CD8-positive, alpha-beta memory T cell (primary cell): ENCODE results near the gene GJD3. TPM values are rescaled to one million over a fixed set of nuclear protein-coding genes. Genes with fewer than 3 reads are reported as not detected.
"Not testable (repeated sequence)": the region's sequence is repeated elsewhere in the genome, so short reads cannot be mapped to it uniquely, and the experiment has no call there.

Source experiments
- CTCF ChIA-PET: fragments of 350-600 bp; sonication (Branson Sonifier 250); formaldehyde crosslinking; loops from one replicate; lab custom pipeline; 2021; ENCODE audit warnings: antibody characterized with exemption; lab: Charles Lee
- POLR2A ChIA-PET: fragments of 350-600 bp; sonication (Branson Sonifier 250); formaldehyde crosslinking; loops from one replicate; lab custom pipeline; 2021; ENCODE audit warnings: antibody characterized with exemption; lab: Charles Lee
- DNase-seq, 5 donors: peaks; one replicate each; pipeline versions ENCODE4 v3.0.0 to v3.0.0-alpha.2; 2020 to 2022; ENCODE audit warnings: mixed read lengths in 1 of 5
- H3K27ac ChIP-seq: one replicate; pipeline ENCODE4 v1.7.0; 2013; ENCODE audit warnings: low read depth, mild to moderate bottlenecking, low read length, moderate library complexity
- H3K27me3 ChIP-seq: 2 replicates; pipeline ENCODE4 v1.7.0; 2013; ENCODE audit warnings: low read length, mild to moderate bottlenecking; ENCODE audit not compliant: insufficient read depth, poor library complexity, severe bottlenecking
- H3K36me3 ChIP-seq: 2 replicates; pipeline ENCODE4 v1.7.0; 2013; ENCODE audit warnings: mild to moderate bottlenecking, low read length, moderate library complexity; ENCODE audit not compliant: insufficient read depth
- H3K4me1 ChIP-seq: 2 replicates; pipeline ENCODE4 v1.7.0; 2013; ENCODE audit warnings: mild to moderate bottlenecking, low read length, moderate library complexity; ENCODE audit not compliant: insufficient read depth
- H3K4me3 ChIP-seq: 2 replicates; pipeline ENCODE4 v1.7.0; 2013; ENCODE audit warnings: mild to moderate bottlenecking, low read length
- H3K9me3 ChIP-seq: 2 replicates; pipeline ENCODE4 v1.7.0; 2013; ENCODE audit warnings: mild to moderate bottlenecking, low read length
- H3K27ac Mint-ChIP-seq, 8 donors: one replicate each; pipeline ENCODE4 v1.8.0; 2020 to 2021; ENCODE audit warnings: mixed read lengths in 8 of 8, mild to moderate bottlenecking in 6 of 8, inconsistent platforms in 3 of 8, moderate library complexity in 3 of 8
- H3K27me3 Mint-ChIP-seq, 2 donors: one replicate each; pipeline ENCODE4 v1.8.0; 2020 to 2021; ENCODE audit warnings: mixed read lengths in 2 of 2, mild to moderate bottlenecking in 1 of 2, moderate library complexity in 1 of 2
- H3K36me3 Mint-ChIP-seq, 3 donors: one replicate each; pipeline ENCODE4 v1.8.0; 2020 to 2021; ENCODE audit warnings: mixed read lengths in 3 of 3, inconsistent platforms in 1 of 3, mild to moderate bottlenecking in 1 of 3
- H3K4me1 Mint-ChIP-seq, 3 donors: one replicate each; pipeline ENCODE4 v1.8.0; 2020 to 2021; ENCODE audit warnings: mixed read lengths in 3 of 3, inconsistent platforms in 1 of 3, mild to moderate bottlenecking in 1 of 3
- H3K4me3 Mint-ChIP-seq, 7 donors: one replicate each; pipeline ENCODE4 v1.8.0; 2020 to 2021; ENCODE audit warnings: mixed read lengths in 7 of 7, mild to moderate bottlenecking in 6 of 7, moderate library complexity in 4 of 7, inconsistent platforms in 2 of 7
- H3K9me3 Mint-ChIP-seq, 5 donors: one replicate each; pipeline ENCODE4 v1.8.0; 2020 to 2022; ENCODE audit warnings: mixed read lengths in 5 of 5, mild to moderate bottlenecking in 3 of 5, moderate library complexity in 2 of 5, inconsistent platforms in 1 of 5
- polyA plus RNA-seq: library from polyadenylated mRNA; unstranded; fragments of 300-500 nt; fragmentation: Illumina TruSeq; gene quantifications from one replicate; pipeline ENCODE4 v1.2.3, GENCODE V29; 2021
- total RNA-seq, 2 experiments: library from RNA; stranded (reverse); gene quantifications; one replicate each; pipeline ENCODE4 v1.2.3, GENCODE V29; 2021

GJD3 gene
- total and polyA plus RNA-seq, 3 experiments from 2014 or later: 0.24 to 0.40 TPM; not detected in 1

GRCh38 chr17:40374821-40375498 is 10.4 kb upstream of the GJD3 start:
- H3K27ac Mint-ChIP-seq: no peak overlapping the region
- POLR2A ChIA-PET: no interaction called here
- no peak overlapping the region for H3K4me3 Mint-ChIP-seq

DNA sequence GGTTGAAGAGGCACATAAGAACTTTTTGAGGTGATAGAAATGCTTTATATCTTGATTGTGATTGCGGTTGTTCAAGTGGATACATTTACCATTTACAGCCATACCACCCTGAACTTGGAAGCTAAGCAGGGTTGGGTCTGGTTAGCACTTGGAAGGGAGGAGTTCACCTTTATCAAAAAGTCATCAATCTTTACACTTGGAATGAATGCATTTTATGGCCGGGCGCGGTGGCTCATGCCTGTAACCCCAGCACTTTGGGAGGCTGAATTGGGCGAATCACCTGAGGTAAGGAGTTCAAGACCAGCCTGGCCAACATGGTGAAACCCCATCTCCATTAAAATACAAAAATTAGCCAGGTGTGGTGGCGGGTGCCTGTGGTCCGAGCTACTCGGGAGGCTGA is 9.5 kb upstream of the GJD3 start:
- H3K27me3 ChIP-seq: no peaks in the 10 kb centered on the region
- H3K9me3 ChIP-seq: no peaks in the 10 kb centered on the region
- H3K4me3 ChIP-seq: no peak overlapping the region
- Mint-ChIP-seq H3K4me3 (no peak overlapping the region), H3K27ac (no peak overlapping the region), H3K4me1 (peaks cover 3 to 10% (median 8%) of the 10 kb centered on the region in 3 donors), H3K27me3 (peaks cover 4 to 6% of the 10 kb centered on the region in 2 donors), H3K9me3 (no peaks in the 10 kb centered on the region), H3K36me3 (peaks cover 0 to 1% (median 0%) of the 10 kb centered on the region in 3 donors)
- H3K4me1 ChIP-seq: no peaks in the 10 kb centered on the region
- no peak for DNase-seq
- H3K27ac ChIP-seq: no peak overlapping the region
- ChIA-PET POLR2A (no interaction called here), CTCF (no interaction called here)
- H3K36me3 ChIP-seq: no peaks in the 10 kb centered on the region

More at GRCh38 chr17:40374821-40375498, 10.4 kb upstream of the GJD3 start:
- Histone ChIP-seq H3K36me3 (no peaks in the 10 kb centered on the region), H3K4me1 (no peaks in the 10 kb centered on the region), H3K27ac (no peak overlapping the region), H3K27me3 (no peaks in the 10 kb centered on the region), H3K9me3 (no peaks in the 10 kb centered on the region), H3K4me3 (no peak overlapping the region)
- Mint-ChIP-seq H3K27me3 (peaks cover 4 to 9% of the 10 kb centered on the region in 2 donors), H3K9me3 (no peaks in the 10 kb centered on the region), H3K4me1 (peaks cover 3 to 10% (median 8%) of the 10 kb centered on the region in 3 donors), H3K36me3 (peaks cover 0 to 1% (median 0%) of the 10 kb centered on the region in 3 donors)
- no peak for DNase-seq
- CTCF ChIA-PET: interaction anchor here (0.9 to 1.4 kb wide), 2 partner anchors 12 to 158 kb away, joined by 3 read pairs; no protein-coding TSS in a partner anchor

- CTCF ChIA-PET: no interaction called here
- H3K9me3 Mint-ChIP-seq: no peaks in the 10 kb centered on the region
- POLR2A ChIA-PET: no interaction called here
Observed at GRCh38 chr17:40373324-40373723, 8.8 kb upstream of the GJD3 start.

DNA sequence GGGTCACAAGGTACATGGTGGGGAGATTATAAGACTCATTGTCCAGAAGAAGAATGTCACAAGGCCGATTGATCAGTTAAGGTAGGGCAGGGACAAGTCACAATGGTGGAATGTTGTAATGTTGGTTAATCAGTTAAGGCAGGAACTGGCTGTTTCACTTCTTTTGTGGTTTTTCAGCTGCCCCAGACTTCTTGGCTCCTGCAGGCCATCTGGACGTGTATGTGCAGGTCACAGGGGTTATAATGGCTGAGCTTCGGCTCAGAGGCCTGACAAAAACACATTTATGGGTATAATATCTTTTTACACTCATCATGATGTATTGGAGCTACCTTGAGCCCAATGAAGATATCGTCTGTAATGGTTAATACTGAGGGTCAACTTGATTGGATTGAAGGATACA is 8.1 kb upstream of the GJD3 start:
- H3K4me3 ChIP-seq, H3K27me3 Mint-ChIP-seq, H3K4me3 Mint-ChIP-seq, H3K9me3 Mint-ChIP-seq, CTCF ChIA-PET, H3K4me1 Mint-ChIP-seq, H3K9me3 ChIP-seq, DNase-seq, H3K36me3 Mint-ChIP-seq, H3K27ac Mint-ChIP-seq, H3K27me3 ChIP-seq, H3K4me1 ChIP-seq, H3K27ac ChIP-seq, H3K36me3 ChIP-seq, POLR2A ChIA-PET: not testable (repeated sequence)

More at GRCh38 chr17:40373324-40373723, 8.8 kb upstream of the GJD3 start:
- Mint-ChIP-seq H3K27me3 (peaks cover 4 to 6% of the 10 kb centered on the region in 2 donors), H3K27ac (no peak overlapping the region), H3K36me3 (peaks cover 0 to 1% (median 0%) of the 10 kb centered on the region in 3 donors), H3K4me1 (peaks cover 3 to 10% (median 8%) of the 10 kb centered on the region in 3 donors), H3K4me3 (no peak overlapping the region)
- Histone ChIP-seq H3K27me3 (no peaks in the 10 kb centered on the region), H3K4me3 (no peak overlapping the region), H3K9me3 (no peaks in the 10 kb centered on the region), H3K36me3 (no peaks in the 10 kb centered on the region), H3K4me1 (no peaks in the 10 kb centered on the region), H3K27ac (no peak overlapping the region)
- DNase-seq: no peak

DNA sequence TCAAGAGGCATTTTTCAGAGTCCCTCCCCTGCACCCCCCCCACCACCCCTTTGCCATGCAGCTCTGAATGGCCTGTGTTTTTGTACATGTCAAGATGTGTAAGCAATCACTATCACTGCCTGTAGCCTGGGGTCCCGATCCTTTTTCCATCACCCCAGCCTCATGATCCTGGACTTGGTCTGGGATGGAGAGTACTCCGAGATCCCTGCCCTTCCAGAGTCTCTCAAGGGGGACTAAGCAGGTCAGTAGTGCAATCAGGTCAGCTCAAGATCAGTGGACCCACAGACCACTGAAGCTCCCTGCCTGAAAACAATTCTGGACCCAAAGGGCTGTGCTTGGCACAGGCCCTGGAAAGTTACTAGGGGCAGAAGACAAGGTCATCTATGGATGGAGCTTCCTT is 7.5 kb upstream of the GJD3 start:
- Histone ChIP-seq H3K9me3 (no peaks in the 10 kb centered on the region), H3K27ac (no peak overlapping the region), H3K4me3 (no peak overlapping the region), H3K4me1 (no peaks in the 10 kb centered on the region), H3K36me3 (no peaks in the 10 kb centered on the region), H3K27me3 (no peaks in the 10 kb centered on the region)
- Mint-ChIP-seq H3K27ac (peak overlapping the region in 1 of 8 donors; percentile 36), H3K27me3 (peaks cover 4 to 6% of the 10 kb centered on the region in 2 donors), H3K4me3 (no peak overlapping the region), H3K4me1 (peaks cover 3 to 10% (median 8%) of the 10 kb centered on the region in 3 donors), H3K9me3 (no peaks in the 10 kb centered on the region), H3K36me3 (peaks cover 0 to 1% (median 0%) of the 10 kb centered on the region in 3 donors)
- DNase-seq: no peak
- ChIA-PET POLR2A (no interaction called here), CTCF (no interaction called here)

DNA sequence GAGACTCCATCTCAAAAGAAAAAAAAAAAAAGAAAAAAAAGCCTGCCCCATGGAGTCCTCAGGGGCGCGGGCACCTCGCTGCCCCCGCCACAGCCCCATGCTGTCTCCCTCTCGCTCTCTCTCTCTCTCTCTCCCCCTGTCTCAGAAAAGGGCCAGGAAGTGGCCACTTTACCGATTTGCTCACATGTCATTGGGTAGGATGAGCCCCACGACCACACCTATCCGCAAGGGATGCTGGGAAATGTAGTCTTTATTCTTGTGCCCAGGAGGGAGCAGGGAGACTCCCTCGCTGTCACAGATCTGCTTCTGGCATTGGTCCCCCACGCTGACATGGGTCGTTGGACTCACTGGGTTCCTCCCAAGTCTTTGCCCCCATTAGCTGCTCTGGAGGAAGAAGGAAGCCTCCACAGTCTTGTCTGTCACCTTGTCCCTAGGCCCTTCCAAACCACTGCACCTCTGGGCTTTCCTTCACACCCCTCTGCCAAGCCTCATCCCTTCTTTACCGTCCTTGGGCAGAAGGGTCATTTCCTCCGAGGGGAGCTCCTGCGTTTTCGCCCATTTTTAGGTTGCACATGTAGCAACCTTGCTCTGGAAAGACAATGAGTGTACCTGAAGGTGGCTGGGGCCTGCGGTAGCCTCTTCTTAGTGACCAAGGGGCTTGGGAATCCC is 6.9 kb upstream of the GJD3 start:
- CTCF ChIA-PET: no interaction called here
- Mint-ChIP-seq H3K4me3 (peak overlapping the region in 2 of 7 donors; percentile 16 to 43), H3K27ac (peak overlapping the region in 2 of 8 donors; percentile 68 to 75)

DNA sequence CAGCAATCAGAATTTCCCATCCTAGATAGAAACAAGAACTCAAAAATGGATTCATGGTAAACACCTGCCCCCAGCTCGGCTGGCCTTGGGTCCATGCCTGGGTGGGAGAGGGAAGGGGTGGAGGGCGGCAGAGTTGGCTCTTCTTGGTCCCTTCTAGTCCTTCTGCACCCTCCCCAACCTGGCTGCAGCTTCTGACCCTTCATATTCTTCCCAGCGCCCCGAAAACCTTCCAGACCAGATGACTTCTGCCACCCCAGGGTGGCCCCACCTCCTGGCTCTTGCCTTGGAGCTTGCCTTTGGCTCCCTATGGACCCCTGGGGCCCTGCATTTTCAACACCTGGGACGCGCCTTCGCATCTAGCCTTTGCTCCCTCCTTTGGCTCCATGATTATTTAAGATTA is 5.4 kb upstream of the GJD3 start:
- no peaks in the 10 kb centered on the region for H3K36me3 ChIP-seq
- H3K27ac Mint-ChIP-seq: peak overlapping the region in 1 of 8 donors; percentile 4
- H3K4me1 ChIP-seq: no peaks in the 10 kb centered on the region
- no peaks in the 10 kb centered on the region for H3K9me3 Mint-ChIP-seq
- no peaks in the 10 kb centered on the region for H3K36me3 Mint-ChIP-seq
- H3K27me3 ChIP-seq: no peaks in the 10 kb centered on the region
- H3K4me3 Mint-ChIP-seq: no peak overlapping the region
- no peak for DNase-seq
- ChIA-PET CTCF (interaction anchor here (0.9 to 1.0 kb wide), 2 partner anchors 15 to 163 kb away, joined by 3 read pairs; no protein-coding TSS in a partner anchor), POLR2A (no interaction called here)
- peaks cover 0 to 1% of the 10 kb centered on the region in 2 donors for H3K27me3 Mint-ChIP-seq
- no peak overlapping the region for H3K27ac ChIP-seq
- H3K9me3 ChIP-seq: no peaks in the 10 kb centered on the region
- H3K4me1 Mint-ChIP-seq: peaks cover 3 to 6% (median 4%) of the 10 kb centered on the region in 3 donors
- H3K4me3 ChIP-seq: no peak overlapping the region

More for the DNA sequence above, 6.9 kb upstream of the GJD3 start:
- DNase-seq: peak in 2 of 5 donors; percentile 28 to 40
- peaks cover 3 to 6% (median 4%) of the 10 kb centered on the region in 3 donors for H3K4me1 Mint-ChIP-seq
- peaks cover under 1 to 4% of the 10 kb centered on the region in 2 donors for H3K27me3 Mint-ChIP-seq
- POLR2A ChIA-PET: no interaction called here
- Histone ChIP-seq H3K36me3 (no peaks in the 10 kb centered on the region), H3K27ac (no peak overlapping the region), H3K27me3 (no peaks in the 10 kb centered on the region), H3K4me1 (no peaks in the 10 kb centered on the region), H3K4me3 (no peak overlapping the region), H3K9me3 (no peaks in the 10 kb centered on the region)
- H3K9me3 Mint-ChIP-seq: no peaks in the 10 kb centered on the region
- H3K36me3 Mint-ChIP-seq: no peaks in the 10 kb centered on the region

DNA sequence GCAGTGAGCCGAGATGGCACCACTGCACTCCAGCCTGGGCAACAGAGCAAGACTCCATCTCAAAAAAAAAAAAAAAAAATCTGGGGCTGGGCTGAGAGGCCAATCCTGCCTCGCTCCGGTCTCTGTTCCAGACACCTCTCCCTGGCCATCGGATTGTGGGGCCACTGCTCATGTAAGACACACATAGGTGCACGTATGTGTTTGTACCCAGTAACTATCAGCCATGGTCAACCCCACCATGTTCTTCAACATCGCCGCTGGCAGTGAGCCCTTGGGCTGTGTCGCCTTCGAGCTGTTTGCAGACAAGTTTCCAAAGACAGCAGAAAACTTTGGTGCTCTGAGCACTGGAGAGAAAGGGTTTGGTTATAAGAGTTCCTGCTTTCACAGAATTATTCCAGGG is 3.2 kb upstream of the GJD3 start:
- DNase-seq, H3K4me3 ChIP-seq, H3K27ac Mint-ChIP-seq, H3K9me3 ChIP-seq, H3K36me3 ChIP-seq, POLR2A ChIA-PET, H3K27ac ChIP-seq, H3K36me3 Mint-ChIP-seq, CTCF ChIA-PET, H3K4me1 ChIP-seq, H3K27me3 Mint-ChIP-seq, H3K9me3 Mint-ChIP-seq, H3K27me3 ChIP-seq, H3K4me3 Mint-ChIP-seq: not testable (repeated sequence)
- peaks cover 5 to 11% (median 9%) of the 10 kb centered on the region in 3 donors for H3K4me1 Mint-ChIP-seq
